T follicular helper cell (primary cell): ENCODE measurements around the gene HSPA9.

Source experiments
- DNase-seq: peaks from one replicate; pipeline ENCODE4 v3.0.0-alpha.2; 2020; ENCODE audit warnings: low read depth

Gene HSPA9

DNA sequence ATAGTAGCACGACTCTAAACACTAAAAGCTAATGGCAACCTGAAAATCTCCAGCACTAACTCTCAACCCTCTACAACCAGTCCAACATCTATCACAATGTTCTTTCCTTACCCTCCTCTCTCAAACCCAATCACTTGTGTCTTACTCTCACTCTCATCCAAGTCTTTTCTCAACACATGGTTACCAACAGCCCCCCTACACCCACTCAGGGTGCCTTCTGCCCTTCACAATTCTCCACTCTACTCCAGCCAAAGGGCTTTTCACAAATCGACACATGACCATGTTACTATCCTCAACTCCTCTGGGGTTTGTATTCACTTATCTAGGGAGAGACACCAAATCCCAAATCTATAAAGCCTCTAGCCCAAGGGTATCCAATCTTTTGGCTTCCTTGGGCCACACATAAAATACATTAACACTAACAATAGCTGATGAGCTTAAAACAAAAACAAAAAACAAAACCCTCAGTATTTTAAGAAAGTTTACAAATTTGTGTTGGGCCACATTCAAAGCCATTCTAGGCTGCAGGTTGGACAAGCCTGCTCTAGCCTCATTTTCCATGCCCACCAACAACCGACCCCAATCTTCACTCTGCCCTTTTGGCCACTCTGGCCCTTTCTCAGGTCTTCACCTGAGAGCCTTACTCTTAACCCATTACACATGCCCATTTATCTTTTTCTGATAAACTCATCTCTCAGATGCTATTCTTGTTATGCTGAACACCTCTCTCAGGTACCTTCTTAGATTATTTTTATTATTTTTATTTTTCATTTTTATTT lies 11.7 kb downstream of the HSPA9 start:
- no peak for DNase-seq

DNA sequence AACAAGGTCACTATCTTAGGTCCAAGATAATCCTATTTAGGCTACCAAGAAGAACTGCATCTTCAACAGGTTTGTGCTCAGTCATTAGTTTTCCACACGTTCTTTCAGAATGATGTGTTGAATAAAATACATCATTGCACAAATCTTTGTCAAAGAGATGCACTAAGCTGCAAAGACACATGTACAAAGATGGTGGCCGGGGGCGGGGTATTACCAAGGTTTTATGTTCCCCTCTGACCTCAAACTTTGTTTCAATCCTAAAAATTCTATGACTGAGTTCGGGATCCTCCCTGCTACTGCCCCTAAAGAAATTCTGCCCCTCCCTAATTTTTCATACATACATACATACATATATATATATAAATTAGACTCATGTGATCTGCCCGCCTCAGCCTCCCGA lies 14.2 kb downstream of the HSPA9 start:
- DNase-seq = no peak

DNA sequence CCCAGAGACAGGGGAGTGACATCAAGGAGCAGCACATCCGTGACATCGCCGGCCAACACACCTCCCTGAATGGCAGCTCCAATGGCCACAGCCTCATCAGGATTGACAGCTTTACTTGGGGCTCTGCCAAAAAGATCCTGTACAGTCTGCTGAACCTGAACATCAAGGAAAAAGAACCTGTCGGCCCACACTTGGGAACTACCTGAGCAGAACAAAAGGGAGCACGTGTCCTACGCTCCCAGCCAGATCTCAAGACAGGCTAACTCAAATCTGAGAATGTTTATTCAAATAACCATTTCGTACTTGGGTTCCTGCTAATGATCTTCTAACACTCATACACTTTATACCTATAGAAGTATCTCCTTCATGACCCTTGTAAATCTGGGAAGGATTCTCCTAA lies 15.3 kb downstream of the HSPA9 start:
- DNase-seq = no peak

DNA sequence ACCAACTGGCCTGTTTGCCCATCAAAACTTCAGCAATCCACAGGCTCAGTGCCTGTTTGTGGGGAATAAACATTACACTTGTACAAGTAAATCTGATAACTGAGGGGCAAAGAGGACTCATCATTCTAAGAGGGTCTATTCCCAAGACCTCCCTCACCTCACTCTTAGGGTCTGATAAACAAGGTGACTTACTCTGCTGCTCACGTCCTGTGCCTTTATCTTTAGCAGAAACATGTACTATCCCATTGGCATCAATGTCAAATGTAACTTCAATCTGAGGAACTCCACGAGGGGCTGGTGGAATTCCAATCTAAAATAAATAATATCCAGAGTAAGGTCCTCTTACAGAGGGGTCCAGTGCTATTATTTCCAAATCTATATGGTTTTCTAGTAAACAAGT lies 17.5 kb downstream of the HSPA9 start:
- DNase-seq = no peak

DNA sequence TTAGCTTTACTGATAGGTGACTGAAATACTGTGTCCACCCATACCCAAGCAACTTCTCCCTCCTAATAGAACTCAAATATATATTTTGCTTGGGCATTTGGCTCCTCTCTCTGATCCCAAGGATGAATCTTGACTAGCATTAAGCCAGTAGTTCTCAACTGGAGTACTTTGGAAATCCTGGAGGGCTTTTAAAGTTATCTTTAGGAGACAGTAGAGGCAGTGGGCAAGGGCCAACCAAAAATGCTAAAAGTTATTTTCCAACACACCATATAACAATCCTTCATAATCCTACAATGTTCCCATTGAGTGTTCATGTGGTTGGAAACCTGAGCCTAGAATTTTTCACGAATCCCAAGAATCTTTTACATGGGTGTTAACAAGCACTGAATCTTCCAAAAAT lies 21.1 kb downstream of the HSPA9 start:
- DNase-seq = no peak

DNA sequence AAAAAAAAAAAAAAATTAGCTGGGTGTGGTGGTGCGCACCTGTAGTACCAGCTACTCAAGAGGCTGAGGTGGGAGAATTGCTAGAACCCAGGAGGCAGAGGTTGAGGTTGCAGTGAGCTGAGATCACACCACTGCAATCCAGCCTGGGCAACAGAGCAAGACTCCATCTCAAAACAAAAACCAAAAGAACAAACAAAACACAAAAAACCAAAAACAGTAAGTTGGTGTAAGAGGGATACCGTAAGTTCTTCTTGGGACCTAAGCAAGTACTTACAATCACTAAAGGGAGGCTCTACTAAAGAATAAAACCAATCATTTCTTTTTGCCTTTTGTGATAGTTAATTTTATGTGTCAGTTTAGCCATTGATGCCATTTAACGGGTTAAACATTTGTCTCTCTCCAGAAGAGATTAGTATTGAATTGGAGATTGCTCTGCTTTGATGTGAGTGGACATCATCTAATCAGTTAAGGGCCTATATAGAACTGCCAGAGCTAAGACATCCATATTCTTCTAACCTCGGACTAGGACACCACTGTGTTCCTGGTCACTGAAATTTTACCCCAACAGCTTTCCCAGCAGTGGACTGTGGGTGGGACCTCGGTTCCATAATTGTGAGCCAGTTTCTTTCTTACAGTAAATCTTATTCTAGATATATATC lies 21.6 kb downstream of the HSPA9 start:
- DNase-seq = no peak

DNA sequence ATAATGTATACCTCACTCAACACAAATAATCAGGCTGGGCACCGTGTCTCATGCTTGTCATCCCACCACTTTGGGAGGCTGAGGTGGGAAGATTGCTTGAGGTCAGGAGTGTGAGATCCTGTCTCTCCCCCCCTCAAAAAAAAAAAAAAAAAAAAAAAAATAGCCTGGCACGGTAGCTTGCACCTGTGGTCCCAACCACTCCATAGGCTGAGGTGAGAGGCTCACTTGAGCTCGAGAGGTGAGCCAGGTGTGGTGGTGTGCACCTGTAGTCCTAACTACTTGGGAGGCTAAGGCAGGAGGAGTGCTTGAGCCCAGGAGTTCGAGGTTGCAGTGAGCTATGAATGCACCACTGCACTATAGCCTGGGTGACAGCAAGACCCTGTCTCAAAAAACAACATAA lies 22.5 kb downstream of the HSPA9 start:
- no peak for DNase-seq

DNA sequence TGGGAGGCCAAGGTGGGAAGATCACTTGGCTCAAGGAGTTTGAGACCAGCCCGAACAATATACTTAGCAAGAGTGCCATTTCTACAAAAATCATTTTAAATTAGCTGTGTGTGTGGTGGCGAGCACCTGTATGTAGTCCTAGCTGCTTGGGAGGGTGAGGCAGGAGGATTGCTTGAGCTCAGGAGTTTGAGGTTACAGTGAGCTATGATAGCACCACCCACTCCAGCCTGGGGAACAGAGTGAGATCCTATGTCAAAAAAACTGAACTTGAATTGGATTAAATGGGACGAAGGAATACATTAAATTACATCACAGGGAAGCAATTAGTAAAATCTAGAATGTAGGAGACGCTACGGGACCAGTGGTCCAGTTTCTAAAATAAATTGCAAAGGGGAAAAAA lies 25.8 kb downstream of the HSPA9 start:
- DNase-seq = no peak

DNA sequence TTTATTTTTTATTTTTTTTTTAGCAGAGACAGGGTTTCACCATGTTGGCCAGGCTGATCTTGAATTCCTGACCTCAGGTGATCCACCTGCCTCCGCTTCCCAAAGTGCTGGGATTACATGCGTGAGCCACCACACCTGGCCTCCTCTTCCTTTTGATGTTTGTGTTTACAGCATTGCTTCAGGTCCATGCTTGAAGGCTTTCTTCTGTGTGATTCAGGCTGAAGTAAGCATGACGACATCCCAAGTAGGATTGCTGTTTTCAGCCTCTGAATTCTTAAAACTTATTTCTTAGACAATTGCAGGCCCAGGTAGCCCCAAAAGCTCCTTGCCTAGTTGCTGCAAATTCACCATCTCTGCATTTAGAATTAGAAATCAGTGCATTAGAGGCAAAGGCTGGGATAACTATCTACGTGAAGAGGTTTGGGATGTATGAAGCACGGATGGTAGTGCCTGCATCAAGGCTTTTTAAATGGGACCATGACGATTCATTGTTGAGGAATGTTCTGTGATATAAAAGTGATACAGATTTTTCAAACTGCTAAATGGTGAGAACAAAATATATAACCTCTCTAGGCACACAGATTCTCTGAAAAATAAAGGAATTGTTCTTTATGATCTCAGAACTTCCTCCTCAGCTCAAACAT lies 29.2 kb downstream of the HSPA9 start:
- no peak for DNase-seq

DNA sequence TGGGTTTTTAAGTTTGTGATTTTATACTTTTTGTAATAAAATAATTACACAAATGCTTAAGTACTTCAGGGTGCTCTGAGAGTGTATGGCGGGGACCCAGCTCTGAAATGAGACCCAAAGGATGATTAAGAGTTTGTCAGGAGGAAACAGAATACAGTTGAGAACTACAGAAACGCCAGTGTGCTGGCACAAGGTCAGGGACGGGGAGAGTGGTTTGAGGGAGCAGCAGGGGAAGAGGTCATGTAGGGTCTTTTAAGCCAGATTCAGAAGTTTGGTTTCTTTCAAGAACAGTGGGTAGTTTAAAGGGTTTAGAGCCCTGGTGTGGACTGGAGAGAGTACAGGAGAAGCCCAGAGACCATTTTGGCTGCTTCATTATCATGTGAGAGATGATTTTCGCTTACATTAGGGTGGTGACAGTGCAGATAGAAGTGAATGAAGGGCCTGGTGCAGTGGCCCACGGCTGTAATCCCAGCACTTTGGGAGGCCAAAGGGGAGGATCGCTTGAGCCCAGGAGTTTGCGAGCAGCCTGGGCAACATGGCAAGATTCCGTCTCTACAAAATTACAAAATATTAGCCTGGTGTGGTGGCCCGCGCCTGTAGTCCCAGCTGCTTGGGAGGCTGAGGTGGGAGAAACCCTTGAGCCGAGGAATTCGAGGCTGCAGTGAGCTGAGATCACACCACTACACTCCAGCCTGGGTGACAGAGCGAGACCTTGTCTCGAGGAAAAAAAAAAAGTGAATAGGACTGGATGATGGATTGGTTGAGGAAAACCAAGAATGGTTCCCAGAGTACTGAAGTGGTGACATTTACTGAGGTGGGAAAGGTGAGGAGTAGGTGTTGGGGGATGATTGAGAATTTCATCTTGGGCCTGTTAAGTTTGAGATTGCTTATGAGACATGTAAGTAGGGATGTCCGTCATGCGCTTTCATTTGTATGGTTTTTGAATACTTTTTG lies 30.7 kb downstream of the HSPA9 start:
- no peak for DNase-seq

DNA sequence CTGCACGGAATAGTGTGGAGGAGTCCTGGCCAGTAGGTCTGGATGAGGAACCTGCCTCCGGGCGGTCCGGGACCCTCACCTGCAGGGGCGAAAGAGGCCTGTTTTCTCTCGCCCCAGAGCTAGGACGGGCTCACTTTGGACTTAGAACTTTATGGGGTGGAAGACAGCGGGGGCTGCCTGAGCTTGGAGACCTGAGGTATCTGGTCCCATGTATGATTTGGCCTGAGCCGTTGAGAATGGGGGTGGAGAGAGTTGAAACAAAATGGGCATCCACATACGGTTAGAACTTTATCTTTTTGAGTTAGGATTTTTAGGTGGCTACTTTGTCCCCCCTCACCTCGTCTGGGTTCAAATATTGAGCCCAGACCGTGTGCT lies 31.5 kb downstream of the HSPA9 start:
- no peak for DNase-seq

DNA sequence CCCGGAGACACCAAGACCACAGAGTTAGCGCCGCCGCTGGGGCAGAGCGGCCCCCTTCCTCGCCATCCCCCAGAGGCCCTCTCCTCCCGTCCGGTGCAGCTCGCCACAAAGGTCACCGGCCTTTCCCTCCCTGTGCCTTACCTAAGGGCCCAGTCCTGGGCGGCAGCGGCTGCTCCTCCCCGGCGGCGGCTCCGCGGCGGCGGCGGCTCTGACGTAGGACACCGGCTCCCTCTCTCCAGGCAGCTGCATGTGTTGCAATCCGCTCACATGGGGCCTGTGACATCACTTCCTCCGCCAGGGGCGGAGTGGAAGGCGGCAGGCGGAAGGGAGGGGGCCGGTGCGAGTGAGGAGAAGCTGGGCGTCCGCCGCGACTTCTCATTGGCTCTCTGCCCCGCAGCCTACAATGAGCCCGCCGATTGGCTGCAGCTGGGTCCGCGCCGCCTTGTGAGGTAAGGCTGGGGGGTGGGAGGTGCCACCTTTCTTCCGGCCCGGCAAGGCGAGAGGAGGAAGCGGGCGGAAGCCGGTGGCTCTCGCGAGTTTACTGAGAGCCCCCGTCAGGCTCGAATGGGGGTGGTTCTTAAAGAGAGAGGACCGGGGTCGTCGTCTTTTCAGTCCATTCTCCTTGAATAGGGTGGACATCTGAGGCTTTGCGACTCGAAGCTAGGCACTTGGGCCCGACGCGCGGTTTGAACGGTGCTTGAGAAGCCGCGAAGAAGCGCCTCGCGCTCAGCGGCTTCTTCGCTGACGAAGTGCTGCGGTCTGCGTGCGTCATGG lies 32.1 kb downstream of the HSPA9 start, which contains the start of gene ETF1:
ETF1 (minus strand) TSS at position 281 of the 774 bp plus-strand sequence. CDS start 318 bp downstream, outside the sequence.
- DNase-seq = peak; percentile 100

DNA sequence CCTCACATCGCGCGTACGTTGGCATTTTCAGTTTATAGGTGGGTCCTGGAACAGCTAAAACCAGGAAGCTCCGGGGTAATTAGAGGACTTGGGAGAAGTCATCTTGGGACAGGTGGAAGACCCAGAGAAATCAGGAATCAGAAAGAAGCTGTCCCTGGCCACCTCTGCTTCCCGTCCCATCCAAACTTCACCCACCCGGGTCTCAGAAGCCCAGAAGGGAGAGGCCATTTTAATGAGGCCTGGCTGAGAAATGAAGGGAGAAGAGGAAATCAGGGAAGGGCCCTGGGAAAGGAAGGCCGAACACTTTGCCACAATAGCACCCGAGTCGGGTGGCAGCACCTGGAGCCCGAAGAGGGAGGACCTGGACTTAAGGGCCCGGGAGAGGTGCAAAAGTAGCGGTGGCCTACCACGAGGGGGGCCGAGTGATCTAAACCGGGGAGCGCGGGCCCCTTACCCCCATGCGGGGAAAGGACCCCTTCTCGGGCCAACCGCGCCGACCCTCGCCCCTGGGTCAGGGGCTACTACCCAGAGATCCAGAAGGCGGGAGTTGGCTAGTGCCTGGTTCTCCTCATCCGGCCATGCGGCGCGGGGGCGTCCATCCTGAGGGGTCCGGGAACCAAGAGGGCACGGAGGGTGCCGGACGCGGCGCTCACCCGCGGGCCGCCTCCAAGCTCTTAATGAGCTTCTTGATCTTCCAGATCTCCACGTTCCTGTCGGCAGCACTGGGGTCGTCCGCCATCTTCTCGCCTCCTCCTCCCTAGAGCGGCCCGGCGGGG lies 32.8 kb downstream of the HSPA9 start:
- DNase-seq = peak; percentile 10

DNA sequence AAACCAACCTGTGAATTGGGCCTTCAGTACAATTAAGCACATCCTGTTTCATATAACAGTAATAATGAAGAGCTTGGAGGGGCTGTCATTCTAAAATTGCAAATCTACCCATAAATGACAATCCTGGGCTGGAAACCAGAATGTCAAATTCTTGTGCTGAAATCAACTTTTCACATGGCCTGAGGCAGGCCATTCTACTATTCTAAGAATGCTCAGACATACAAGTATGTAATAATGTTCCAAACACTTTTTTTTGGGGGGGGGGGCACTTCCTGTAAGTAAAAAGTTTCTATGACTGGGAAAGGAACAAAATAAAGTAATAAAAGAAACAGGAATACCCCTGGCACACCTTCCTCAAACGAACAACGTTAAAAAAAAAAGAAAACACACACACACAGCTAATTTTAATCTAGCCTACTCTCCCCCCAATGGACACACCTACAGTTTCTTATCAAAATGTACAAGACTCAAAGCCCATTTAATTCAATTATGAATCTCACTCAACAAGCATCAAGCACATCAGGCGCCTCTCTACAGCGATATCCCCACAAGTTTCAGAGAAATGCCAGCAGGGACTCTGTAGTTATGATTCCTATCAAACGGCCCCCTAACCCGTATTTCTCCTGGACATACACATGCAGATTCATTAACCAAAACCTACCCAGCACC lies 33.6 kb downstream of the HSPA9 start:
- DNase-seq = no peak

DNA sequence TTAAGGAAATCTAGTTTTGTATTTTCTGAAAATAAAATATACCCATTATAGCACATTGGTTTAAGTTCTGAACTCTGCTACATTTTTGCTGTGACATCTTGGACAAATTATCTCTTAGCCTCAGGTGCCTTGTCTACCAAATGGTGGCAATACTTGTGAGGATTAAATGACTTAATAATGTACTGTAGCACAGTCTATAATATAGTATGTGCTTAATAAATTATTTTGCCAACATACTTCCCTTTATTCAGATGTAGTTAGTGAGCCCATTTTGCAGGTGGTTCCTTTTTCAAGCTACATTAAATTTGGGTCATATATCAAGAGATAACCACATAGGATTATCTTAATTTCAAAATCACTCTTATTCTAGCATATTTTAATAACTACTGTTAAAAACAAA lies 35.4 kb downstream of the HSPA9 start:
- no peak for DNase-seq

DNA sequence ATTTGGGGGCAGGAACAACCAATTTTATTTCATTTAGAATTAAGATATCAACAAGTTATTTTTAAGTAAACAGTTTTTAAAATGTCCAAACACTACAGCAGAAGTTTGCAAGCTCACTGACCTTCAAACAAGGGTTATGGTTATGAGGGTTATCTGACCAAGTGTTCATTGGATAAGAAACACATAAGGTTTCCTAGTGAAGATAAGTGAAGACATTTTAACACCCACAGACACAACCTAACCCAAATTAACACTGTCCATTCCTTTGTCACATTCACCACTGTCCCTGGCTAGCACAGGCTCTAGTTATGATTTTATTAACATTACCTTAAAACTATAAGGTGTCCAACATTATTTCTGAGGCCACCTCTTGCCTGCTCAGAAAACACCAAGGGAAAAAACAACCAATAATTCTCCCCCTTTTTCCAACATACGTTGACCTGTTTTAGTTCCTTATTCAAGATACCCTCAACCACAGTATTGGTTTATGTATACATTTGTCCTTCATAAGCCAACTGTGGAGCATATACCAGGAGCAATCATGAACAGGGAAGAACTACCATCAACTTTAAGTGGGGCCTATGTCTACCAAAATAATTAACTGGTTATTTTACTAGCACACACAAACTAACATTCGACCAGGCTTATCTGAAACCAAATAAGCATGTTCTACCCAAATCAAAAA lies 36.1 kb downstream of the HSPA9 start:
- DNase-seq = no peak

DNA sequence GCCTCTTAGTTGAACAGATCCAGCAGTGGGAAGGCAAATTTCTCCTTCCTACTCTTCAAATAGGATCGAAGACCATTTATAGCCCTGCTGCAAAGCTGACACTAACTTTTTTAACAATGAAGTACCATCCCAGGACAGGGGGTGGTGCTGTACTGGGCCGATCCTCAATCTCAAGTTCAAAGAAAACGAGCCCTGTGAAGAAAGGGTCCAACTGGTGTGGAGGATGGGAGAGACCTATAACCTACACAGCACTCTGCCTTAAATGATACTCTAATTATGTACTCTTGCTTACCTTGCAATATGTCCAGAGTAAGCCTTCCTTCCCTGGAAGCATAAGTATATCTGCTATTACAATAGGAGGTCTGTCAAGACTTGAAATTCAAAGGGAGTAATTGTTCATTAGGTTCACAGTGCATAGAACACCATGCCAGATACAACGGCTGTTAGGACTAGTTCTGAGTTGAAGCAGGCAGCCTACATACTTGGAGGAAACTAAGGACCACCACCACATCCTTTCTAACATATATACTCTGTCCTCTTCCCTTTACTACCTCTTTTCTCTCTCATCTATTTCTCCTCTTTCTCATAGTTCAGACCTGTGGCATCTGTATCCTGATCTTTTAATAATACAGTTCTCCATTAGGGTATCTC lies 38.4 kb downstream of the HSPA9 start:
- no peak for DNase-seq

DNA sequence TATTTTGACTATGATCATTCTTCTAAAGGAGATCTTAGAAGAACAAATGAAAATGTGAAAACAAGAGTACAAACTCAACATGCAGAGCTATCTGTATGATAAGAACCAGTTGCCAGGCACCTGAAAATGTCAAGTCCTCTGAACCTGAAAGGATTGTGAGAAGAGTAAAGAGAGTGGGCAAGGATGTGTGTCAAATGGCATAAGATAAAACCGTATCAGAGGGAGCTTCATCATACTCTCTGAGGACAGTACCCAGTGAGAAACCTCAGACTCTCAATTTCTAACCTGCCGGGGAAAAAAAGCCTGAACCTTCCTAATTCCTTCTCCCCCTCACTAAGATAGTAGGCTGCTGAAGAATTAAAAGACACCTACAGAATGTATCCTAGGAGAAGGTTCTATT lies 39.0 kb downstream of the HSPA9 start:
- no peak for DNase-seq
